Measurements from ENCODE around the gene CTDNEP1. TPM values are rescaled to one million over a fixed set of nuclear protein-coding genes. Genes with fewer than 3 reads are reported as not detected.

The CTDNEP1 gene
- total RNA-seq, 1 experiment from 2014 or later: 132 TPM

- ATAC-seq (no peak), DNase-seq (ENCODE audit: low read depth, low spot score) (no peak)
- no peak for TF ChIP-seq SIN3A (IDR thresholded peaks at IDR 0.05; ENCODE audit: borderline replicate concordance, insufficient read depth, low read depth, low read length)
- no peak for TF ChIP-seq POLR2AphosphoS5 (IDR thresholded peaks at IDR 0.05; ENCODE audit: low read depth, low read length)
- TF ChIP-seq TCF7L2 (IDR thresholded peaks at IDR 0.05; ENCODE audit: low read depth, low read length): no peak
- TF ChIP-seq, protein P1, sequence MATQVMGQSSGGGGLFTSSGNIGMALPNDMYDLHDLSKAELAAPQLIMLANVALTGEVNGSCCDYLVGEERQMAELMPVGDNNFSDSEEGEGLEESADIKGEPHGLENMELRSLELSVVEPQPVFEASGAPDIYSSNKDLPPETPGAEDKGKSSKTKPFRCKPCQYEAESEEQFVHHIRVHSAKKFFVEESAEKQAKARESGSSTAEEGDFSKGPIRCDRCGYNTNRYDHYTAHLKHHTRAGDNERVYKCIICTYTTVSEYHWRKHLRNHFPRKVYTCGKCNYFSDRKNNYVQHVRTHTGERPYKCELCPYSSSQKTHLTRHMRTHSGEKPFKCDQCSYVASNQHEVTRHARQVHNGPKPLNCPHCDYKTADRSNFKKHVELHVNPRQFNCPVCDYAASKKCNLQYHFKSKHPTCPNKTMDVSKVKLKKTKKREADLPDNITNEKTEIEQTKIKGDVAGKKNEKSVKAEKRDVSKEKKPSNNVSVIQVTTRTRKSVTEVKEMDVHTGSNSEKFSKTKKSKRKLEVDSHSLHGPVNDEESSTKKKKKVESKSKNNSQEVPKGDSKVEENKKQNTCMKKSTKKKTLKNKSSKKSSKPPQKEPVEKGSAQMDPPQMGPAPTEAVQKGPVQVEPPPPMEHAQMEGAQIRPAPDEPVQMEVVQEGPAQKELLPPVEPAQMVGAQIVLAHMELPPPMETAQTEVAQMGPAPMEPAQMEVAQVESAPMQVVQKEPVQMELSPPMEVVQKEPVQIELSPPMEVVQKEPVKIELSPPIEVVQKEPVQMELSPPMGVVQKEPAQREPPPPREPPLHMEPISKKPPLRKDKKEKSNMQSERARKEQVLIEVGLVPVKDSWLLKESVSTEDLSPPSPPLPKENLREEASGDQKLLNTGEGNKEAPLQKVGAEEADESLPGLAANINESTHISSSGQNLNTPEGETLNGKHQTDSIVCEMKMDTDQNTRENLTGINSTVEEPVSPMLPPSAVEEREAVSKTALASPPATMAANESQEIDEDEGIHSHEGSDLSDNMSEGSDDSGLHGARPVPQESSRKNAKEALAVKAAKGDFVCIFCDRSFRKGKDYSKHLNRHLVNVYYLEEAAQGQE (IDR thresholded peaks at IDR 0.05; ENCODE audit: insufficient read depth in 1 of 2, low read depth in 2 of 2, low read length in 1 of 2): no peak
- no peak for TF ChIP-seq CTCF (IDR thresholded peaks at IDR 0.05)
- POLR2A ChIA-PET: no interaction called here
- CTCF ChIA-PET: interaction anchor here (0.7 kb wide), 1 partner anchor 17 kb away, joined by 4 read pairs; no protein-coding TSS in a partner anchor
- BruUV-seq (replicated peaks): no TSS peak
- no peaks in the 10 kb centered on the region for H3K9me3 ChIP-seq (ENCODE audit: control insufficient read depth, insufficient read depth, low read depth, low read length)
- no peak overlapping the region for H3K4me3 ChIP-seq (ENCODE audit: low read depth in 2 of 2, low read length in 2 of 2)
- H3K27me3 ChIP-seq (ENCODE audit: control insufficient read depth, insufficient read depth, low read length): no peaks in the 10 kb centered on the region
- no peak overlapping the region for H3K27ac ChIP-seq (ENCODE audit: low read length)
- peaks cover 6% of the 10 kb centered on the region for H3K36me3 ChIP-seq (ENCODE audit: control insufficient read depth, insufficient read depth, low read length)
- peaks cover 7% of the 10 kb centered on the region for H3K4me1 ChIP-seq (ENCODE audit: control insufficient read depth, insufficient read depth, low read length)
- intact Hi-C loops (cut with micrococcal nuclease; ENCODE audit: unreplicated experiment): no loop called here
- in situ Hi-C loops (cut with HindIII; ENCODE audit: low pct_unique_long_range_greater_than_20kb, low sequenced_read_pairs): no loop called here
These were observed 3.0 kb upstream of the CTDNEP1 start for GRCh38 chr17:7254511-7254910.

GRCh38 chr17:7253082-7253481, 1.5 kb upstream of the CTDNEP1 start:
- BruUV-seq (replicated peaks): TSS peak; percentile 90
- TF ChIP-seq CTCF (IDR thresholded peaks at IDR 0.05) (no peak), TCF7L2 (IDR thresholded peaks at IDR 0.05; ENCODE audit: low read depth, low read length) (no peak), SIN3A (IDR thresholded peaks at IDR 0.05; ENCODE audit: borderline replicate concordance, insufficient read depth, low read depth, low read length) (no peak), POLR2AphosphoS5 (IDR thresholded peaks at IDR 0.05; ENCODE audit: low read depth, low read length) (no peak)
- TF ChIP-seq, protein P1 (IDR thresholded peaks at IDR 0.05; ENCODE audit: insufficient read depth in 1 of 2, low read depth in 2 of 2, low read length in 1 of 2): no peak
- no peaks in the 10 kb centered on the region for H3K9me3 ChIP-seq (ENCODE audit: control insufficient read depth, insufficient read depth, low read depth, low read length)
- peak overlapping the region; percentile 92 for H3K27ac ChIP-seq (ENCODE audit: low read length)
- in situ Hi-C loops (cut with HindIII; ENCODE audit: low pct_unique_long_range_greater_than_20kb, low sequenced_read_pairs): no loop called here
- no peak for ATAC-seq
- intact Hi-C loops (cut with micrococcal nuclease; ENCODE audit: unreplicated experiment): no loop called here
- CTCF ChIA-PET: no interaction called here
- DNase-seq (ENCODE audit: low read depth, low spot score): no peak
- no peaks in the 10 kb centered on the region for H3K27me3 ChIP-seq (ENCODE audit: control insufficient read depth, insufficient read depth, low read length)
- POLR2A ChIA-PET: no interaction called here
- H3K4me3 ChIP-seq (ENCODE audit: low read depth in 2 of 2, low read length in 2 of 2): peak overlapping the region; percentile 72 to 80
- H3K36me3 ChIP-seq (ENCODE audit: control insufficient read depth, insufficient read depth, low read length): peaks cover 6% of the 10 kb centered on the region
- H3K4me1 ChIP-seq (ENCODE audit: control insufficient read depth, insufficient read depth, low read length): peaks cover 16% of the 10 kb centered on the region
